ENCODE measurements around the gene CLRN1. TPM values are rescaled to one million over a fixed set of nuclear protein-coding genes. Genes with fewer than 3 reads are reported as not detected.

Gene CLRN1
- total RNA-seq, 1 donor from 2014 or later: not detected

- no peaks in the 10 kb centered on the region for H3K27me3 ChIP-seq (ENCODE audit: control insufficient read depth, insufficient read depth, low read length)
- no peak for TF ChIP-seq CTCF (IDR thresholded peaks at IDR 0.05; ENCODE audit: insufficient read depth, low read length, poor library complexity, severe bottlenecking)
- DNase-seq (ENCODE audit: low read depth): no peak
- H3K36me3 ChIP-seq (ENCODE audit: control insufficient read depth, insufficient read depth, low read length): no peaks in the 10 kb centered on the region
- no peak overlapping the region for H3K4me3 ChIP-seq (ENCODE audit: low read depth, low read length)
Measured at GRCh38 chr3:150926328-150926727, 46.2 kb downstream of the CLRN1 start.

GRCh38 chr3:150925751-150926201, 46.8 kb downstream of the CLRN1 start:
- Histone ChIP-seq H3K4me3 (ENCODE audit: low read depth, low read length) (no peak overlapping the region), H3K27me3 (ENCODE audit: control insufficient read depth, insufficient read depth, low read length) (no peaks in the 10 kb centered on the region), H3K36me3 (ENCODE audit: control insufficient read depth, insufficient read depth, low read length) (no peaks in the 10 kb centered on the region)
- peak; percentile 96 for TF ChIP-seq CTCF (IDR thresholded peaks at IDR 0.05; ENCODE audit: insufficient read depth, low read length, poor library complexity, severe bottlenecking)
- no peak for DNase-seq (ENCODE audit: low read depth)

- H3K36me3 ChIP-seq (ENCODE audit: control insufficient read depth, insufficient read depth, low read length): no peaks in the 10 kb centered on the region
- no peak for DNase-seq (ENCODE audit: low read depth)
- peaks cover 2% of the 10 kb centered on the region for H3K27me3 ChIP-seq (ENCODE audit: control insufficient read depth, insufficient read depth, low read length)
- no peak for TF ChIP-seq CTCF (IDR thresholded peaks at IDR 0.05; ENCODE audit: insufficient read depth, low read length, poor library complexity, severe bottlenecking)
- no peak overlapping the region for H3K4me3 ChIP-seq (ENCODE audit: low read depth, low read length)
Measured at GRCh38 chr3:150922611-150923010, 49.9 kb downstream of the CLRN1 start.

GRCh38 chr3:150921209-150921608, 51.3 kb downstream of the CLRN1 start:
- peaks cover 2% of the 10 kb centered on the region for H3K27me3 ChIP-seq (ENCODE audit: control insufficient read depth, insufficient read depth, low read length)
- no peak for DNase-seq (ENCODE audit: low read depth)
- H3K4me3 ChIP-seq (ENCODE audit: low read depth, low read length): no peak overlapping the region
- no peak for TF ChIP-seq CTCF (IDR thresholded peaks at IDR 0.05; ENCODE audit: insufficient read depth, low read length, poor library complexity, severe bottlenecking)
- no peaks in the 10 kb centered on the region for H3K36me3 ChIP-seq (ENCODE audit: control insufficient read depth, insufficient read depth, low read length)

- DNase-seq (ENCODE audit: low read depth): no peak
Measured at GRCh38 chr3:150920236-150920635, 52.3 kb downstream of the CLRN1 start.

More at GRCh38 chr3:150920236-150920635, 52.3 kb downstream of the CLRN1 start:
- TF ChIP-seq CTCF (IDR thresholded peaks at IDR 0.05; ENCODE audit: insufficient read depth, low read length, poor library complexity, severe bottlenecking): no peak
- H3K27me3 ChIP-seq (ENCODE audit: control insufficient read depth, insufficient read depth, low read length): peaks cover 2% of the 10 kb centered on the region
- no peaks in the 10 kb centered on the region for H3K36me3 ChIP-seq (ENCODE audit: control insufficient read depth, insufficient read depth, low read length)
- H3K4me3 ChIP-seq (ENCODE audit: low read depth, low read length): no peak overlapping the region
